IPS-20b (cell line): Measurements from ENCODE around the gene NEMP1.

Experiments used
- H3K27ac ChIP-seq: one replicate; pipeline ENCODE4 v1.5.1; 2013; ENCODE audit warnings: low read length
- H3K27me3 ChIP-seq: 2 replicates; pipeline ENCODE4 v1.6.1; 2013; ENCODE audit warnings: mild to moderate bottlenecking, low read length, inconsistent platforms; ENCODE audit not compliant: insufficient read depth
- H3K36me3 ChIP-seq: 2 replicates; pipeline ENCODE4 v1.6.1; 2013; ENCODE audit warnings: low read depth, mild to moderate bottlenecking, inconsistent platforms, low read length, moderate library complexity; ENCODE audit not compliant: insufficient read depth
- H3K4me1 ChIP-seq: 2 replicates; pipeline ENCODE4 v1.6.1; 2013; ENCODE audit warnings: mild to moderate bottlenecking, control low read depth, inconsistent platforms, low read length, moderate library complexity; ENCODE audit not compliant: insufficient read depth
- H3K4me3 ChIP-seq: 2 replicates; pipeline ENCODE4 v1.5.1; 2013; ENCODE audit warnings: mild to moderate bottlenecking, low read length, inconsistent platforms
- H3K9ac ChIP-seq: 2 replicates; pipeline ENCODE4 v1.6.1; 2013; ENCODE audit warnings: low read depth, mild to moderate bottlenecking, inconsistent platforms, low read length, moderate library complexity
- H3K9me3 ChIP-seq: 2 replicates; pipeline ENCODE4 v1.6.1; 2013; ENCODE audit warnings: mild to moderate bottlenecking, low read depth, low read length, inconsistent platforms; ENCODE audit not compliant: insufficient read depth

The NEMP1 gene

DNA sequence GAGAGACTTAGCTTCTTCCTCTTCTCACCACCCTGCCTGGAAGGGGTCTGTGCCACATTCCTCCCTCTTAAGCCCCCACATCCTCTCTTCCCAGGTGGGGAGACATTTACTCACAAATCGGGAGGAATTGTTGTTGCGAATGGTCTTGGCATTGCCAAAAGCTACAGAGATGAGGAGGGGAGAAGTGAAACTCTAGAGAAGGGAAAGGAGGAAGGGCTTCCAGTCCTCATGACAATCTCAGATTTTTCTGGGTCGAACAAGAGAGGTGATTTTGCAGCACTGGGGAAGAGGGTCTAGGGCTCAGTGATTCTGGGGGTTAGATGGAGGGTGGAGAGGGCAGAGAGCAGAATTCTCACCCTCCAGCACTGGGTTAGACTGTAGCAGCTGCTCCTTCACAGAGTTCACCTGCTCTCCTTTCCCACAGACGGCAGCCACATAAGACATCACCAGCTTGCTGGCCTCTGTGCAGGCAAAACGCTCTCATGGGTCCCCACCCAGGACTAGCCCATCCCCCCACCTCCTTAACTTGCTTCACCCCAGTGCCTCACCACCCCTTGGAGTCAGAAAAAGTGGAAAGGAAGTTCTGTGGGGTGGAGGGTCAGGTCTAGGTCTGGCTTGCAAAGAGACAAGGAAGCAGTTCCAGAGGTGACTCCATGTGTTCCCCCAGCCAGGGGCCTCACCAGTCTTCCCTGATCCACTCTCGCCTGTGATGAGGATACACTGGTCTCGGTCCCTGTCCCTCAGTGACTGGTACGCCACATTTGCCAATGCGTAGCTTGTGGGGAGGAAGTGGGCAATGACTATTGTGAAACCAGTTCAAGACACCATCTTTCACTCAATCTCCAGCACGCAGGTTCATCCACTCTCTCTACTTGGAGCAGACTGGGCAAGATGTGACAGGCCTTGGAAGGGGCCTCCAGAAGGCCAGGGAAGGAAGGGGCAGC lies 31.4 kb downstream of the NEMP1 start:
- no peak overlapping the region for H3K4me3 ChIP-seq
- H3K4me1 ChIP-seq = no peaks in the 10 kb centered on the region
- H3K27me3 ChIP-seq = no peaks in the 10 kb centered on the region; the same call in 1 of the 2 replicates
- no peaks in the 10 kb centered on the region for H3K36me3 ChIP-seq
- no peak overlapping the region for H3K9ac ChIP-seq
- no peaks in the 10 kb centered on the region for H3K9me3 ChIP-seq
- no peak overlapping the region for H3K27ac ChIP-seq

DNA sequence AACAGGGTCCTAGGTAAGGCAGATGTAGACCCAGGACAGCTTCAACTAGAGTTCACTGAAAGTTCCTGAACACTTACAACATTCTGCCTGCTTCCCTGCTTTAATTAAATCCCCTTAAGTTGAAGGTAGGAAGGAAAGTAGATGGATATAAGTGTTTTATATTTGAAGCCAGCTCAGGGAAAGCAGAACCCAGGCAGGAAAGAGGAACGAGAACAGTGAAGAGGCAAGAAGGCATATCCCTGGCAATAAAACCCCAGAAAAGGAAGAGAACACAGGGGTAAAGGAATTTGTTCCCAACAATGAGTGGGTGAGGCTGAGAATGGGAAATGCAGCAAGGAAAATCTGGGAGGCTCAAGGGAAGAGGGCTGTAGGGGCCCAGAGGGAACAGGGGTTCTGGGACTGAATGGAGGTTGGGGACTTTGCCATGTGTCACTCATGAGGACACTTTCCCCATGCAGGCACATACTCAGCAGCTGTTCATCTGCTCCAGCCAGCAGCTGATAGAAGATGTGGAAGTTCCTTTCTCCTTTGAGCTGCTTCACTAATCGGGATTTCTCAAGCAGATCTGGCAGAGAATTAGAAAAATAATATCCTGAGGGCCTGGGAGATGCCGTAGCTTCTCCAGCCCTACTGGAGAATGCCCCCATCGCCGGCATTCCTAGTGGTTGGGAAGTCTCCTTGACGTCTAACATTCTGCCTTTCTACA lies 32.4 kb downstream of the NEMP1 start:
- Histone ChIP-seq H3K9ac (no peak overlapping the region), H3K27me3 (no peaks in the 10 kb centered on the region; the same call in 1 of the 2 replicates), H3K4me1 (no peaks in the 10 kb centered on the region), H3K27ac (no peak overlapping the region), H3K9me3 (no peaks in the 10 kb centered on the region), H3K4me3 (no peak overlapping the region), H3K36me3 (no peaks in the 10 kb centered on the region)

DNA sequence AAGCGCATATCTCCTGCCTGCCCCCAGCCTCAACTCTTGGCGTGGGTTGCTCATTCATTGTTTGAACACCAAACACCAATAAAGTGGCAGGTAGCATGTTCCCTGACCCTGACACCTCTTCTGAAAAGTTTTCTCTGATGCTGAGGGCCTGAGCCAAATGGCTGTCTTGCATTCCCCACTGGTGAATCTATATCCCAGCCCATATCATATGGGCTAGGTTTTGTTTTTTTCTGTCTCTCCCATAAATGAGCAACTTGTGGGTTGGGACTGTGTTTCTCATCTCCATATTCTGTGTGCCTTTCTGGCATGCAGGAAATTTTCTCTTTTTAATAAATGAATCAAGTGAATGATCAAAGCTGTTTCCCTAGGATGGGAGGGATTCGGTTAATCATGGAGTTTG lies 33.7 kb downstream of the NEMP1 start:
- H3K4me1 ChIP-seq = no peaks in the 10 kb centered on the region
- no peaks in the 10 kb centered on the region for H3K36me3 ChIP-seq
- H3K4me3 ChIP-seq = no peak overlapping the region
- H3K9ac ChIP-seq = no peak overlapping the region
- no peaks in the 10 kb centered on the region; the same call in 1 of the 2 replicates for H3K27me3 ChIP-seq
- H3K27ac ChIP-seq = no peak overlapping the region
- no peaks in the 10 kb centered on the region for H3K9me3 ChIP-seq

DNA sequence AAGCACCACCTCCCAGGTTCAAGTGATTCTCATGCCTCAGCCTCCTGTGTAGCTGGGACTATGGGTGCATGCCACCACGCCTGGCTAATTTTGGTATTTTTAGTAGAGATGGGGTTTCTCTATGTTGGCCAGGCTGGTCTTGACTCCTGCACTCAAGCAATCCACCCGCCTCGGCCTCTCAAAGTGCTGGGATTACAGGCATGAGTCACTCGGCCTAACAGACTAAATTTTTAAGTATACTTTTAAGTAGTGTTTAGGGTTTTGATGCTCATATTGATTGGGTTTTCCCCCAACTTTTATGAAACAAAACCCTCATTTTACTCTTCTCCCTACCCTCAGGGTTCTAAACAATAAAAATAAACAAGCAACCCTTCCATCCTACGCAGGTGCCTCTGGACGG lies 34.1 kb downstream of the NEMP1 start:
- H3K9me3 ChIP-seq = no peaks in the 10 kb centered on the region
- no peak overlapping the region for H3K4me3 ChIP-seq
- no peak overlapping the region for H3K9ac ChIP-seq
- no peaks in the 10 kb centered on the region for H3K4me1 ChIP-seq
- no peak overlapping the region for H3K27ac ChIP-seq
- H3K36me3 ChIP-seq = no peaks in the 10 kb centered on the region
- H3K27me3 ChIP-seq = no peaks in the 10 kb centered on the region; the same call in 1 of the 2 replicates

DNA sequence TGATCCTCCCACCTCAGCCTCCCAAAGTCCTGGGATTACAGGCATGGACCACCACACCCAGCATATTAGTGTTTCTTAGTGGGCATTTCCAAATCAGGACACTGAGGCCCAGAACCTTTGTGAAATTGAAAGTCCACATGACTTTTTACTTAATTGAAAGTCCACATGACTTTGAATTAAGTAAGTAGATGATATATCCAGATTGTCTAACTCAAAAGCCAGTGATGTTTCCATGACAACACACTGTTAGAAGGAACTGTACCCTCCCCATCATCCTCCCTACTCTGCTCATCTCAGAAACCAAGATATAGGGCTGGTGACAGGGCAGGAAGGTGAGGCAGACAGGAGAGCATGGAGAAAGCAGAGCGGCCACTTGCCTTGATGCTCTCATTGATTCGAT lies 35.9 kb downstream of the NEMP1 start:
- no peaks in the 10 kb centered on the region; the same call in 1 of the 2 replicates for H3K27me3 ChIP-seq
- no peaks in the 10 kb centered on the region for H3K4me1 ChIP-seq
- no peak overlapping the region for H3K4me3 ChIP-seq
- H3K27ac ChIP-seq = no peak overlapping the region
- H3K36me3 ChIP-seq = no peaks in the 10 kb centered on the region
- H3K9me3 ChIP-seq = no peaks in the 10 kb centered on the region
- no peak overlapping the region for H3K9ac ChIP-seq

DNA sequence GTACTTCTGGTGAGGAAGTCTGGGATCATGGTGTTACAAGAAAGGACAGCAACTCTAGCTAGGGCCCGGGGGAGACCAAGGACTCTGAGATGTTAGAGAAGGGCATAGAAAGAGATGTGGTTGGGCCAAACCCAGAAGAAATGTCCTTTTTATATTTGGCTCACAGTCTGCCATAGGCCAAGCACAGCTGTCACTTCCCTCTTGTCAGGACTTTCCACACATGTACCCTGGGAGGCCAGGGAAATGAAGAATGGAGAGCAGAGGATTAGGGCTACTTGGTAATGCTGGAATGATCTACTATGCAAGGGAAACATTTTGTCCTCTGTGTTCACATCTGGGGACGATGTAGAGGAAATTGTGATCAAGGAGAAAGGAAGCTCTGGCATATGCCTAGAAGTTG lies 37.8 kb downstream of the NEMP1 start:
- Histone ChIP-seq H3K9ac (no peak overlapping the region), H3K27me3 (no peaks in the 10 kb centered on the region; the same call in 1 of the 2 replicates), H3K36me3 (no peaks in the 10 kb centered on the region), H3K27ac (no peak overlapping the region), H3K4me3 (no peak overlapping the region), H3K4me1 (no peaks in the 10 kb centered on the region), H3K9me3 (no peaks in the 10 kb centered on the region)

DNA sequence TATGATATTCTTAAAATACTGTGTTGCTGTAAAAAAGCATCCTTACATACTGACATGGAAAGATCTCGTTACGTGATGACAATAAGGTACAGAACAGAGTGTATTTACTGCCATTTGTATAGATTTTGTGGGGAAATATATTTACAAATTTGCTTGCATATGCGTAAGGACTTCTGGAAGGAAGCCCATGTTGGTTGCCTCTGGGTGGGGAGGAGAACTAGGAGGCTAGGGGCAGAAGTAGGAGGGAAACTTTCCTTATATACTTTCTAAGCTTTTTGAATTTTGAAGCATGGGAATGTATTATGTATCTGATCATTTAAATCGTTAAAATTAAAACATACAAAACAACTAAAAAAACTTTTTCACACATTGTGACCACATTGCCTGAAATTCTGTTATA lies 38.4 kb downstream of the NEMP1 start:
- Histone ChIP-seq H3K9me3 (no peaks in the 10 kb centered on the region), H3K4me1 (no peaks in the 10 kb centered on the region), H3K36me3 (no peaks in the 10 kb centered on the region), H3K27me3 (no peaks in the 10 kb centered on the region; the same call in 1 of the 2 replicates), H3K4me3 (no peak overlapping the region), H3K9ac (no peak overlapping the region), H3K27ac (no peak overlapping the region)

DNA sequence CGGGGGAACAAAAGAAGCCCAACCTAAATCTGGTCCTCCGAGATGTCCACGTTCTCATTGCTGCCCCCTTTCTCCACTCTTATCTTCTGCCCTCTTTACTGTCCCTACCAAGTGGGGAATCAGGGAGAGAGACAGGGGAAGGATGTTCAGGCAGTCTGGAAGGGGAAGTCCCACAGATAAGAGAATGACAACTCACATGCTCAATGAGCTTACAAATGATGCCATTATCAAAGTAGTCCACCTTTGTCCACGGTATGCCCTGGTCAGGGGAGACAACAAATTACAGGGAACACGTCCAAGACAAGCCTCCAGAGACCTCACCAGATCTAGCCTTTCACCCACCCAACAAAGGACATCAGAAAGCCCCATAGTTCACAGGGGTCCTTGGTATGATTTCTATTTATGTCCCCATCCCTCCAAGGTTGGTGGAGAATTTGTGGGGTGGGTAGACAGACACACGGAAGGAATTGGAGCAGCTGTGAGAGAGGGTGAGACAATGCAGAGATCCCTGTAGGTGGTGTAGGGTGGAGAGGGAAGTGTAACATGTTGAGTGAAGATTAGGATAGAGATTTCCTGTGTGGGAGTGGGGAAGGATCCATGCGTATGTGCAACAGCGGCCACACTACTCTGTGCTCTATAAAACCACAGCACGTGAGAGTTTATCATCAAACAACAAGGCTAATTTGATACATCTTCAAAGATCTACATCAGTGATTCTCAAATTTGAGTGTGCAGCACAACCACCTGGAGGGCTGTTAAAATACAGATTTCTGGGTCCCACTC lies 39.4 kb downstream of the NEMP1 start:
- Histone ChIP-seq H3K27ac (no peak overlapping the region), H3K4me3 (no peak overlapping the region), H3K27me3 (no peaks in the 10 kb centered on the region; the same call in 1 of the 2 replicates), H3K9ac (no peak overlapping the region), H3K36me3 (no peaks in the 10 kb centered on the region), H3K9me3 (no peaks in the 10 kb centered on the region), H3K4me1 (no peaks in the 10 kb centered on the region)

DNA sequence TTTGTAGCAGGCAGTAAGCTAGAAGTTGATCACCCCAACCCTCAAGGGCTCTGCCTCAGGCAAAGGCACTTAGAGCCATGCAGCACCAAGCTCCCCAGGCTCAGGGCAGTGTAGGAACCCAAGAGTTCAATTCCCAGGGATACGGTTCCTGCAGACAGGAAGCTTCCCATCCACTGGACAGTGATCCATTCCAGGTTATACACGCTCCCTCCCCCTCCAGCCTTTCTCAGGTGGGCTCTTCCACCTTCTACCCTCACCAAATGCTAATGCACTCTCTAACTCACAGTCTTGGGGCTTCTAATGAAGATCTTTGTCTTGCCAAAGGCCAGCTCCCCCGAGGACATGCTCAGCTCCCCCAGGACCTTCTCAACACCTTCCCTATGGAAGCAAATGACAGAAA lies 41.3 kb downstream of the NEMP1 start:
- Histone ChIP-seq H3K9me3 (no peaks in the 10 kb centered on the region), H3K4me1 (no peaks in the 10 kb centered on the region), H3K27ac (no peak overlapping the region), H3K9ac (no peak overlapping the region), H3K27me3 (no peaks in the 10 kb centered on the region; the same call in 1 of the 2 replicates), H3K4me3 (no peak overlapping the region), H3K36me3 (no peaks in the 10 kb centered on the region)

DNA sequence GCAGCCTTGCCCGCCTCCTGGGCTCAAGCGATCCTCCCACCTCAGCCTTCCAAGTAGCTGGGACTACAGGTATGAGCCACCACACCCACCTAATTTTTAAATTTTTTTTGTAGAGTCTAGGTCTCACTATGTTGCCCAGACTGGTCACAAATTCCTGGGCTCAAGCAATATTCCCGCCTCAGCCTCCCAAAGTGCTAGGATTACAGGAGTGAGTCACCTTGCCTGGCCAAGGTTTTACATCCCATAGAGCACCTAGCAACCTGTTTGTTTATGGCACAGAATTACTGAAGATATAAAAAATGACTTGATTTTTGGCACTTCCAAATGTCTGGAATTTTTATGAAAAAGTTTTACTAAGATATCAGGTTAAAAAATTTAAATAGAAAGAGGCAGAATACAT lies 45.2 kb downstream of the NEMP1 start:
- Histone ChIP-seq H3K4me1 (no peaks in the 10 kb centered on the region), H3K9me3 (no peaks in the 10 kb centered on the region), H3K27ac (no peak overlapping the region), H3K9ac (no peak overlapping the region), H3K4me3 (no peak overlapping the region), H3K27me3 (no peaks in the 10 kb centered on the region), H3K36me3 (no peaks in the 10 kb centered on the region)

DNA sequence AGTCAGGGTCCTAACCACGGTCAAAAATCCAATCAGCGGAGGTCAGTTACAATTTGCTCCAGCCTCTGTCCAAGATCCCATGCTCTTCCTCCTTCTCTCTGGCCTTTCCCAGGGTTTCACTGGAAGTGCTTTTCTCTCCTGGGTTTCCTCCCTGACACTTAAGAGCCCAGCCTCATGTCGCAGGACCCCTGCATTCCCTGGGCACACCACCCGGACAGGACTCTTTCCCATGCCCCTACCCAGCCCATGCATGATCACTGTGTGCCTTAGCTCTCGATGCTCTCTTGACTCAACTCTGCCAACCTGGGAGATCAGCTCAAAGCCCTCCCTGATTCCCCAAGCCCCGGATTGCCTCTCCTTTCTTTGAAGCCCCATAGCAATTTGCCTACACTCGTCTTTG lies 46.8 kb downstream of the NEMP1 start:
- Histone ChIP-seq H3K27ac (no peak overlapping the region), H3K4me1 (no peaks in the 10 kb centered on the region; the same call in 1 of the 2 replicates), H3K9me3 (no peaks in the 10 kb centered on the region), H3K27me3 (no peaks in the 10 kb centered on the region), H3K4me3 (no peak overlapping the region), H3K36me3 (no peaks in the 10 kb centered on the region), H3K9ac (no peak overlapping the region)
